Myocyte (in vitro differentiated cells): ENCODE measurements around the gene PDZD2. TPM values are rescaled to one million over a fixed set of nuclear protein-coding genes. Genes with fewer than 3 reads are reported as not detected.

Source experiments
- DNase-seq: peaks from one replicate; pipeline ENCODE4 v3.0.0-alpha.2; 2012; ENCODE audit warnings: low read depth
- total RNA-seq: library from RNA; depleted of rRNA; stranded (reverse); fragments of >200 nt; gene quantifications from 2 replicates; pipeline ENCODE4 v1.2.3, GENCODE V29; 2014

Gene PDZD2
- total RNA-seq, 1 donor from 2014 or later: not detected

- no peak for DNase-seq
These were observed 274.9 kb downstream of the PDZD2 start for GRCh38 chr5:31913808-31914207.

DNA sequence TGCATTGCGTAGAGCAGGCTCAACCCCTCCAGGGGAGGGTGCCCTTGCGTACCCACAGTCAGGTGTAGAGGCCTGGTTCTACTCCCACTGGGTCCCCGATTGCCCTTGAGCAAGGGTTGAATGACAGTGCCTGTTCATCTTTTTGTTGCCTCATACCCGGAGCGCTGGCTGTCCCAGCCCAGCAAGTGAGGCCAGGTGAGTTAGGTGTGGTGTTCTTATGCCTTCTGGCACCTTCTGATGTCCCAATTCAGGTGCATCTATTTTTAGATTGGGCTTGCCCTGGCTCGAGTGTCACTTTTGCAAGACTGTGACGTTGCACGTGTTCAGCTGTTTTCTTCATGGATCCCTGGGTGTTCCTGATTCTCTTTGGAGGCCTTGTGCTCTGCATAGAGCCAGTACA, 277.4 kb downstream of the PDZD2 start:
- no peak for DNase-seq

DNA sequence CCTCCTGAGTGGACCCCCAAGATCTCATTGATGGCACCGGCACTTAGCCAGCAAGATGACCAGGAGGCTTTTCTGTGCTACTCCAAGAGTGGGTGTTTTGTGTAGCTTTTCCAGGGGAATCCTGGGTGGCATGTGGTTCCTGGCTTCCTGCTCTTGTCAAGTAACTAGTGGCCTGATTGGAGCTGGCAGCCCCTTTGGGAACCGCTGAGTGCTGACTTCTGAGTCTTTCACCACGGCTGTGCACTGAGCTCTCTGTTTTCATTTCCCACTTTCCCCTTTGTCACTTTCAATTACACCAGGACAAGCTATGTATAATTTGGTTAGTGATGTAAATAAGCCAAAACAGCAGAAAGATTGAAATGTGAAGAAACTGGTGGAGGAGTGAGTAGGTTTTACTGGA, 279.8 kb downstream of the PDZD2 start:
- no peak for DNase-seq

DNA sequence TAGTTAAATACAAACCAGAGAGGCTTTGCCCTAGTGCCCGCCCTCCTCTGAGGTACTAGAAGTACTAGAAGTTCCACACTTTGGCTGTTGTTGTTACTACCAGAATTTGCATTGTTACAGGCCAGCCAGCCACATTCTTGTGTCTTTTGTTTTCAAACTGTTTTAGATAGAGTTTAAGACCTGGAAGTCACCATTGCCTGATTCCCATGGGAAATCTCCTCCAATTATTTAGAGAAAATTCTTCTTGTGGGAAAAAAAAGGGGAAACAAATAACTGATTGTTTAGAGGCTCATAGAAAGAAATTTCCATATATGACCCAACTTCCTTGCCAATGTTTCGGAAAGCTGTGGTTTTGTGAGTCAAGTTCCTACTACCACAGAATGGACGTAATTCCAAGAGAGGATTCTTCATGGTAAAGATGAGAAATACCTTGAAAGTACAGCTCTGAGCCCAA, 282.9 kb downstream of the PDZD2 start:
- DNase-seq: peak; percentile 7

GRCh38 chr5:31924005-31924404, 285.1 kb downstream of the PDZD2 start:
- no peak for DNase-seq

DNA sequence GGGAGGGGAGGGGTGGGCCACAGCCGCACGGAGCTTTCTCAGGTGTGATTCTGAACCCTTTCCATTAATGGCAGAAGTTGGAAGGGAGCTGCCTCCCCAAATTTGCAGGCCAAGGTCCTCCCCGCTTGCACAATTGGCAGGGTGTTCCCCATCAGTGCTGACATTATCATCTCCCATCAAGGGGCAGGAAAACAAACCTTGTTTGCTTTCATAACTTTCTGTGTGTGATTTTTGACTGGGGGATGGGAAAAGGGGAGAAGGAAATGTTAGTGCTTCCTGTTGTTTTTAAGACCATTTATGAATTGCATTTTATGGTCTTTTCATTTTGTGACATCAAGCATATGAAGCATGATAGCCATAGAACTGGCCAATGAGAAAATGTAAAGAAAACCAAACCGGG, 292.9 kb downstream of the PDZD2 start:
- DNase-seq: no peak

DNA sequence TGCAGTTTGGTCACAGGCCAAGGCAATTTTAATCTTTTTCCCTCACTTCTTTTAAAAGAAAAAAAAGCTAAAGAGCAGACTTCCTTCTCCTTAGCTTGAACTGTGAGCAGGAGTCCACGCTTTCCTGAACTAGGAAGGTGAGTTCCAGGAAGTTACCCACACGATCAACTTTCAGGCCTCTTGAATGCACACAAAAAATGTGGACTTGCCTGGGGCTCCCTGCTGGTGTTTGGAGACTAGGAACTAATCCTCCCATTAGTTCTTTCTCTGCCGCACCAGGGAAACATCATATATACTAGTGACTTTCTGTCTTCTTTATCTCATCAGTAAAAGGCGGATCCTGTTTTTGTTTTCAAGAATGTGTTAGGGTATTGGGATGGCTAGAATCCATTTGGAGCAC, 295.2 kb downstream of the PDZD2 start:
- no peak for DNase-seq

GRCh38 chr5:31935496-31936369, 296.8 kb downstream of the PDZD2 start:
- peak; percentile 2 for DNase-seq

DNA sequence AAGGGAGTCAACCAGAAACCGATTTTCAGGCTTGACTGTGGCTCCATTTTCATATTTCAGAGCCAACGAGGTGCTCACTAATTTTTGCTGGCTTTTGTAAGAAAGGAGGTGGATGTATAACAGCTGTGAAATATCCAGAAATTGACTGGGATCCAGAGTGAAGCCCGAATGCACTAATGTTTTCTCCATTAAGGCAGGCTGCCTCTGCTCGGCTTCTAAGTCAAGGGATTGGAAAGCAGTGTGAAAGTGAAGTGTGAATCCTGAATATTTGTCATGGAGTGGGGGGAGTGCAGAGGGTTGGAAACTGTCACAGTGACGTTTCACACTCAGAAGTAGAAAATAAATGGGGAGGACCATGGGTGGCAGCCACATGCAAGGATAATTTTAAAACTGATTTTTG, 297.8 kb downstream of the PDZD2 start:
- no peak for DNase-seq

- DNase-seq: peak; percentile 4
These were observed 298.3 kb downstream of the PDZD2 start for GRCh38 chr5:31937226-31937625.

DNA sequence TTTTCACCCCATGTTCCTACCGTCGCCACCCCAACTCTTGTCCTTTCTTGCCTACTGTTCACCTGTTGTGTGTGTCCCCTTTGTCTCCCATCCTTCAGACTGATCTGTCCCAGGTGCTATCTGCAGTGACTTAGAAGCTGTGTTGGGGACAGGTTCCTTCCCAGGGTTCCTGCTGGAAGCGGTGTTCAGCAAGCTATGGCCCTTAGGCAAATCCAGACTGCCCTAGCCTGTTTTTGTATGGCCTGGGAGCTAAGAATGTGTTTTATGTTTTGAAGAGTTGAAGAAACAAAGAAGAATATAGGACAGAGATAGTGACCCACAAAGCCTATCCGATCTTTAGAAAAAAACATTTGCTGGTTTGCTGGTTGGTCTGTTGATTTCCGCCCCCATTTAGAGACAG, 298.8 kb downstream of the PDZD2 start:
- no peak for DNase-seq

DNA sequence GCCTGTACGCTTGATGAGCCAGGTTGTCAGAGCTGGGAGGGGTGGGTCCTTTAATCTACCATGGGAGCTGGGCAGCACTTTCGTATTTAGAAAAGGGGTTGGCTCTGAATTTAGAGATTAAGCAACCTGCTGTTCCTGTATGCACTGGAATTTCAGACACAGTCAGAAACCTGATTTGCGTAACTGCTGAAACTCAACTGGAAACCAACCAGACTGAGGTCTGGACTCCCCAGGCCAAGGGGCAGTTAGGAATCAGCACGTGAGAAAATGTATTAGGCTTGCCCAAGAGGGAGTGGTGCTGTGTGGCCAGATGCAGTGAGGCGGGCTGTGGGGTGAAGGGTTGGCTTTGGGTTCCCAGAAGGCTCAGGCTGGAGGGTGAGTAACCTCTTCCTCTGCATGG, 300.2 kb downstream of the PDZD2 start:
- DNase-seq: no peak

GRCh38 chr5:31941151-31941755, 302.3 kb downstream of the PDZD2 start:
- DNase-seq: no peak

DNA sequence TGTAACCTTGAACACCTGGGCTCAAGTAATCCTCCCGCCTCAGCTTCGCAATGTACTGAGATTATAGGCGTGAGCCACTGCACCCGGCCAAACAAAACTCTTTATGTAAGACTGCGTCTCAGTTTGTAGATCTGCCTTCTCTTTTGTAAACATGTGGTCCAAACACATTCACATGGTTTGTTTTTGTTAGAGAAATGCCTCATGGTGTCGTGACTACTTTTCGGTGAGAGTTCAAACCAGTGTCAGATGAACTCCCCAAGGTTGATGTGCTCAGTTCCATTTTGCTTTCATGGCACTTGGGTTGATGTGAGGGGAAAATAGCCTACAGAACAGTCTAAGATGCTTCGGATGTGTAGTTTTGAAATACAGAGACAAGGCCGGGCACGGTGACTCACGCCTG, 303.6 kb downstream of the PDZD2 start:
- no peak for DNase-seq

DNA sequence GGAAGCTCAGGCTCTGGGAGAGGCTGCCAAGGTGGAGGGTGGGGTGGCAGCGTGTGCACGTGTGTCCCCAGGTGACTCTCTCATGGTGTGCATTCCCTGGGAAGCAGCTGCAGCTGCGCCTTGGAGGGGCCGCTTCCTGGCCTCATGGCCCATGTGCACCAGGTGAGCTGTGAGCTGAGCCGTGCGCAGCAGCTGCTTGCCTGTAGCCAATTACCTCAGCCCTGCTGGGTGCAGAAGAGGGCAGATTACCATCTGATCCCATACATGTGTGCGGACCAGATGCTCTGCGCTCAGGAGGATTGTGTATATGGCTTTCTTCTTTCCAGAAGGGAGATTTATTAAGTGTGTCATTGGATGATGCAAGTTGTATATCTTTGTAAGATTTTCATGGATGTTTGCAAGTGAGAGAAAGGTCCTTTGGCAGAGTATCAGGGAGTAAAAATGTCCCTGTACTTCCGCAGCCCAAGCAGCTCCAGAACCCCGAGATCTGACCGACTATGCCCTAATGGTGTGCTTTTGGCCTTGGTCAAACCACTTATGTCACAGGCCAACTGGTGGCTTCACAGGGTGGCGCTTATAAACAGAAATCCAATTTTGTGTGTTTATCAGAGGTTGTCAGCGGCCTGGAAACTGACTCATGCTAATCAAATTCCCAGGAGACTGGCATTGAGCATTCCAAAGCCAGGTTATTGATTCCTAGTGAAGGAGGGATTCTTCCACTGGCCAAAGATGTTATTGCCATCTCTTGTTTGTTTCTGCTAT, 305.9 kb downstream of the PDZD2 start:
- DNase-seq: no peak

DNA sequence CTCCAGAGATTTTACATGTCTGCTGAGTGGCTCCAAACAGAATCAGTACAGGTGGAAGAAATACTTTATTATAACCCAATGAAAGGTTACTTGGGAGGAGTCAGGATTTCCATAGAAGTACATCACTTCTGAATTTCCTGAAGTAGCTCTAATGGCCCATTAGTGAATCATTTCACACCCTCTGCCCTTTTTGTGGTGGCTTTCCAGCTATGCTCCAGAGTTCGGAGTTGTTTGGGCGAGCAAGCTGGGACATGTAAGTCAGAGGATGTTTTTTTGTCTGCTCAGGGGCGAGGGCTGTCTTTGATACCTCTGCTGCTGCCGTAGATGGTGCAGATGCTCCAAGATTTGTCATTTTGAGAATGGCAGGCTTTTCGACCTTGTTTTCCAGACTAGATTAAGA, 309.1 kb downstream of the PDZD2 start:
- DNase-seq: no peak

DNA sequence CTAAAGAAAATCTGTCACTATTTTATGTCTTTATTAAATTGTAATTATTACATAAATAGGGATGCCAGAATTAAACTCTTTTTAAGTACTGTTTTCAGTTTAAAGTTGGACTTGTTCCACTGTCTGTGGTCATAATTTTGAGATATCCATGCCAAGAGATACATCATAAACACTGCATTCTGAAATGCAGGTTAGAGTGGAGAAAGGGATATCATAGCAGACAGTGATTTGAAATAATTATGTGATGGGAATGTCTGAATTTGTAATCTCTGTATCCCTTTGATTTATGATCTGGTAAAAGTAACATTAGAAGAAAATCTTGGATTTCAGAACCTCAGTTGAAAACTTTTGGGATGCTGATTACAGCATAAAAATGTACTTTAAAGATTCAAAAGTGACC, 313.1 kb downstream of the PDZD2 start:
- DNase-seq: no peak

GRCh38 chr5:31954091-31954490, 315.2 kb downstream of the PDZD2 start:
- no peak for DNase-seq

GRCh38 chr5:31957151-31957550, 318.2 kb downstream of the PDZD2 start:
- DNase-seq: no peak

- no peak for DNase-seq
These were observed 323.4 kb downstream of the PDZD2 start for GRCh38 chr5:31962351-31962751.

DNA sequence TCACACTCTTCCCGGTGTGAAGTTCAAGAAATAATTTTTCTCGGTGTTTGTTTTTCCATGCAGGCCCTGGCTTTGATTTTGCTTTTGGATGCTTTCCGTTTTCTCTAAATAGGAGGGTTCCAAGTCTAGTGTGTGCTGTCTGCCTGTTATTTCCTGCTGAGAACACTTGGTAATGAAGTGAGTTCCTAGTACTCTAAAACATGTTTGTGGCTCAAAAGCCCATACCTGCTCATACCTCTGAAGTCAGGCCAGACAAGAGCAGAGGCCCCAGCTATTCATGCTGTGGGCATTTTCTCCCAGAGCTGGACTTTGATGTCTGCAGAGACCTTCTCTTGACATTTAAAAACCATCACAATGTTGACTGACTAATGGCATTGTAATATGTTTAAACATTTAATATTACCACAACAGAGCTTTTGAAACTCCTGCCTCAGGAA, 324.0 kb downstream of the PDZD2 start:
- DNase-seq: no peak
